ENCODE data around the gene NTMT1. TPM values are rescaled to one million over a fixed set of nuclear protein-coding genes. Genes with fewer than 3 reads are reported as not detected.

The NTMT1 gene
- total RNA-seq, 4 donors from 2014 or later: 7.0 to 26.0 (median 16.9) TPM

GRCh38 chr9:129635099-129636065 lies 9.4 kb downstream of the NTMT1 start:
- no peak for TF ChIP-seq CTCF (IDR thresholded peaks at IDR 0.05; ENCODE audit: low read depth)

- no peak for TF ChIP-seq CTCF (IDR thresholded peaks at IDR 0.05; ENCODE audit: low read depth)
These were observed 11.1 kb downstream of the NTMT1 start for GRCh38 chr9:129637102-129637501.

DNA sequence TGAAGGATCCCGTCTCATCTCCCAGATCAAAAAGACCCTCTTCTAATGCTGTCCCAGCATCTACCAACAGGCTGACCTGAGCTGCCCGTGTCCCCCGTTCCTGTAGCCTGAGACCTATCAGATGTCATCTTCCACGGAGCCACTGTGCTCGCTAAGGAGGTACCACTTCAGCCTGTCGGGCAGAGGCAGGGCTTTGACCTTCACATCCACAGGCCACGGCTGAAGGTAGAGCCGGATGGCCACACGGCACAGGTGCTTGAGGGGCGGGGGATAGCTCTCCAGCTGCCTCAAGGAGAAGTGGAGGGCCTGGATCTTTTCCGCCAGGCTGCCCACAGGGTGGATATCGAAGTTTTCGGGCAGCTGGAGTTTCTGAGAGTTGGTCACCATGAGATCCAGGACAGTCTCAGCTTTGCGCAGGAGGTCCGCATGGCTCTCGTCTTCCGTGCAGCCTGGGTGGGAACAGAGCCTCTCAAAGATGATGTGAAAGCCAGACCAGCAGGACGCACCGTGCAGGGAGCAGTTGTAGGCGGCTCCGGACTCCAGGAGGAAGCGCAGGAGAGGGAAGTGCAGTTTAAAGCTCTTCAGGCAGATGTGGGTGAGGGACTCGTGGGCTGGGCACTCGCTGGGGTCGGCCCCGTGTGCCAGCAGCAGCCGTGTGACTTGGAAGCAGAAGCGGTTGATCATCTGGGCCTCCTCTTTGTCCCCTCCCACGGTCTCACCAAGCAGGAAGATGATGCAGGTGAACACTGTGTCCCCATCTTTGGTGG lies 11.9 kb downstream of the NTMT1 start:
- TF ChIP-seq CTCF (IDR thresholded peaks at IDR 0.05; ENCODE audit: low read depth): no peak

GRCh38 chr9:129639034-129639630 lies 13.2 kb downstream of the NTMT1 start:
- TF ChIP-seq CTCF (IDR thresholded peaks at IDR 0.05; ENCODE audit: low read depth): no peak

DNA sequence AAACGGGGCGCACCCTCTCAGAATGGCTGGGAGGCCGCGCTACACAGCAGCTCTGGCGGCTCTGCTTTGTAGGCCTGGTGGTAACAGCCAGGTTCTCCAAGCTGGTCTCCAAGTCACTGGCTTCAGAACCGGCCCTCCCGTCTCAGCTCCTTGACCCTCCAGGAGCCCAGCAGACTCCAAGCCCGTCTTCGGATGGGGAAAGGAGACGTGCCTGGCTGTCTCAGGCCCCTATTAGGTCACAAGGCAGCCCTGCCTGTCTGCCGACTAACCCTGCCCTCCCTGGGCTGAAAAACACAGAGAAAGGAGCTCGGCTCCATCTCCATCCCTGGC lies 13.8 kb downstream of the NTMT1 start:
- TF ChIP-seq CTCF (IDR thresholded peaks at IDR 0.05; ENCODE audit: low read depth): no peak

DNA sequence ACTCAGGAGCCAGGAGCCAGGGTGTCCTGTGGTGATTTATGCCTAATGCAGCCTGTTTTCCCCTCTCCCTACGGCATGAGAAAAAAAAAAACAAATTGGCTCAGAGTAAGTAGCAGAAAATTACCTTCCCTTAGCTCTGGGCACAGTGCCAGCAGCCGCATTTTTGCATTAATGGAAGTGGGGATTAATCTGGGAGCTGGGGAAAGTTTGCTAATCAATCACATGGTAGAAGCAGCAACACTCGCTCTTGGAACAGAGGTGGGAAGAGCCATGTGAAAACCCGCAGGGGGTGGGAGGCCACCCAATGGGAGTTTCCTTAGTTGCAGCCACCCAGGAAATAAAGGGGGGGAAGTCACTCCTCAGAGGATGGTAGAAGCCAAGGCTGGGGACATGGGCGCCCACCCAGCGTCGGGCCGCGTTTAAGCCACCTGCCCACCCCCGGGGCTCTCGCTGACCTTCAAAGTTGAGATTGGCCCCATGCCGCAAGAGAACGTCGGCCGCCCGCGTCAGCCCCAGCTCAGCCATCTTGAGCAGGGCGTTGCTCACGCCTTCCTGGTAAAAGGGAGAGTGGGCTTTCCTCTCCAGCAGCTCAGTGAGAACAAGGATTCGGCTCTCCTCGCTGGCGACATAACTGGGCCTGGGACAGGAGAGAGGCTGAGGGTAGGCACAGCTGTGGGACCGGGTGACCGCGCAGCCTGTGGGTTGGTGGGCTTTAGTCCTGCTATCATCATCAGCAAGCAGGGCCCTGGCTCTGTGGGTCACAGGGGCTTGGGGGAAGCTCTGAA lies 14.3 kb downstream of the NTMT1 start:
- TF ChIP-seq CTCF (IDR thresholded peaks at IDR 0.05; ENCODE audit: low read depth): no peak

All from subcutaneous adipose tissue (tissue), 4 donors.